HEK293 (cell line): ENCODE results near the gene CACNA1B.

ENCODE experiments used
- CTCF ChIA-PET: fragments of 350-600 bp; formaldehyde crosslinking; extraction: SDS; loops from one replicate; lab custom pipeline; 2021; ENCODE audit warnings: antibody characterized with exemption; lab: Yijun Ruan, JAX
- POLR2A ChIA-PET: fragments of 300-600 bp; formaldehyde crosslinking; extraction: SDS; loops from one replicate; lab custom pipeline; 2020; ENCODE audit warnings: antibody characterized with exemption, inconsistent platforms; lab: Yijun Ruan, JAX
- H3K27ac ChIP-seq: fragments of 200-500 bp; sonication (Bioruptor generic); 2 replicates; pipeline ENCODE4 v1.5.1; 2014; ENCODE audit warnings: low read depth, low read length, control low read depth, inconsistent platforms; ENCODE audit errors: extremely low read depth
- H3K36me3 ChIP-seq, 2 experiments: fragments of 200-500 bp in 1 of 2; sonication (Bioruptor generic) in 1 of 2; 1 replicate in 1 of 2; 2 replicates in 1 of 2; pipeline ENCODE4 v1.5.1; 2014 to 2017; ENCODE audit warnings: inconsistent platforms in 2 of 2, low read length in 2 of 2; ENCODE audit not compliant: control insufficient read depth in 2 of 2, insufficient read depth in 1 of 2
- H3K4me1 ChIP-seq: fragments of 200-500 bp; sonication (Bioruptor generic); 2 replicates; pipeline ENCODE4 v1.5.1; 2014; ENCODE audit warnings: mild to moderate bottlenecking, low read length, inconsistent platforms; ENCODE audit not compliant: control insufficient read depth, insufficient read depth
- H3K4me3 ChIP-seq: 2 replicates; pipeline ENCODE4 v1.5.1; 2011; ENCODE audit warnings: low read depth, mild to moderate bottlenecking, control low read depth, low read length, moderate library complexity
- H3K9me3 ChIP-seq: fragments of 200-500 bp; sonication (Bioruptor generic); 2 replicates; pipeline ENCODE4 v1.5.1; 2014; ENCODE audit warnings: low read depth, low read length, inconsistent platforms; ENCODE audit not compliant: control insufficient read depth, insufficient read depth
- PRDM1 ChIP-seq: fragments of 450-650 bp; formaldehyde crosslinking; IDR thresholded peaks from 2 replicates; pipeline ENCODE4; 2016; ENCODE audit warnings: missing biosample characterization, missing genetic modification characterization
- SALL2 ChIP-seq: fragments of 450-650 bp; formaldehyde crosslinking; IDR thresholded peaks from 2 replicates; pipeline ENCODE4 v1.5.0; 2017; ENCODE audit warnings: missing biosample characterization, mild to moderate bottlenecking, missing genetic modification characterization, borderline replicate concordance
- SP7 ChIP-seq: fragments of 450-650 bp; formaldehyde crosslinking; IDR thresholded peaks from 2 replicates; pipeline ENCODE4 v1.5.1; 2016; ENCODE audit warnings: missing biosample characterization, missing genetic modification characterization
- ZIC2 ChIP-seq: fragments of 450-650 bp; formaldehyde crosslinking; IDR thresholded peaks from 2 replicates; pipeline ENCODE4 v1.5.1; 2016; ENCODE audit warnings: missing biosample characterization, missing genetic modification characterization
- ZNF133 ChIP-seq: fragments of 450-650 bp; formaldehyde crosslinking; IDR thresholded peaks from 2 replicates; pipeline ENCODE4 v1.5.1; 2016; ENCODE audit warnings: missing biosample characterization, missing genetic modification characterization
- ZNF214 ChIP-seq: fragments of 450-650 bp; formaldehyde crosslinking; IDR thresholded peaks from 2 replicates; pipeline ENCODE4 v1.5.1; 2017; ENCODE audit warnings: missing biosample characterization, mild to moderate bottlenecking, missing genetic modification characterization, borderline replicate concordance
- ZNF221 ChIP-seq: fragments of 450-650 bp; formaldehyde crosslinking; IDR thresholded peaks from 2 replicates; pipeline ENCODE4 v1.5.1; 2017; ENCODE audit warnings: missing biosample characterization, missing genetic modification characterization, borderline replicate concordance
- ZNF426 ChIP-seq: fragments of 450-650 bp; formaldehyde crosslinking; IDR thresholded peaks from 2 replicates; pipeline ENCODE4 v1.5.1; 2017; ENCODE audit warnings: missing biosample characterization, missing genetic modification characterization, mild to moderate bottlenecking, inconsistent platforms, moderate library complexity
- ZNF473 ChIP-seq: fragments of 450-650 bp; formaldehyde crosslinking; IDR thresholded peaks from 2 replicates; pipeline ENCODE4 v1.5.1; 2017; ENCODE audit warnings: missing biosample characterization, missing genetic modification characterization
- ZNF692 ChIP-seq: fragments of 450-650 bp; formaldehyde crosslinking; IDR thresholded peaks from 2 replicates; pipeline ENCODE4 v1.5.1; 2016; ENCODE audit warnings: missing biosample characterization, missing genetic modification characterization
- ZSCAN18 ChIP-seq: fragments of 450-650 bp; formaldehyde crosslinking; IDR thresholded peaks from 2 replicates; pipeline ENCODE4 v1.5.1; 2016; ENCODE audit warnings: missing biosample characterization, missing genetic modification characterization
- TF ChIP-seq, protein P1 (sequence below): fragments of 450-650 bp; formaldehyde crosslinking; conservative IDR thresholded peaks from 2 replicates; pipeline ENCODE4 v1.5.1; 2016; ENCODE audit warnings: low read depth, missing biosample characterization, missing genetic modification characterization
- TF ChIP-seq, protein P2 (sequence below): fragments of 450-650 bp; formaldehyde crosslinking; IDR thresholded peaks from 2 replicates; pipeline ENCODE4; 2016; ENCODE audit warnings: missing biosample characterization, missing genetic modification characterization
- TF ChIP-seq, protein P3 (sequence below): fragments of 450-650 bp; formaldehyde crosslinking; IDR thresholded peaks from 2 replicates; pipeline ENCODE4 v1.5.1; 2017; ENCODE audit warnings: missing biosample characterization, missing genetic modification characterization

Gene CACNA1B

DNA sequence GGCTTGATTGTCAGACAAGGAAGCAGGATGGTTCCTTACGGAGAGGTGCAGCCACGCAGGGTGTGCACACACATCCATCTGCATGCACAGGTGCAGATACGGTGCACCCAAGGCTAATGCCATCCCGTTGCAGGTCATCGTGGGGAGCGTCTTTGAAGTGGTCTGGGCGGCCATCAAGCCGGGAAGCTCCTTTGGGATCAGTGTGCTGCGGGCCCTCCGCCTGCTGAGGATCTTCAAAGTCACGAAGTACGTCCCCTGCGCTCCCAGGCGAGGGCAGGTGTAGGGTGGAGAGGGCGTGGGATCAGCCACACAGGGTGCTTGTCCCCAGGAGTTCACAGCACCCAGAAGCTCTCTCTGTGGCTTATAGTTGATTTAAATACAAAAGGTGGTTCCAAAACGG lies 106.4 kb downstream of the CACNA1B start (continued):
- TF ChIP-seq ZNF692 (tag by site-specific recombination): no peak
- TF ChIP-seq, protein P1, sequence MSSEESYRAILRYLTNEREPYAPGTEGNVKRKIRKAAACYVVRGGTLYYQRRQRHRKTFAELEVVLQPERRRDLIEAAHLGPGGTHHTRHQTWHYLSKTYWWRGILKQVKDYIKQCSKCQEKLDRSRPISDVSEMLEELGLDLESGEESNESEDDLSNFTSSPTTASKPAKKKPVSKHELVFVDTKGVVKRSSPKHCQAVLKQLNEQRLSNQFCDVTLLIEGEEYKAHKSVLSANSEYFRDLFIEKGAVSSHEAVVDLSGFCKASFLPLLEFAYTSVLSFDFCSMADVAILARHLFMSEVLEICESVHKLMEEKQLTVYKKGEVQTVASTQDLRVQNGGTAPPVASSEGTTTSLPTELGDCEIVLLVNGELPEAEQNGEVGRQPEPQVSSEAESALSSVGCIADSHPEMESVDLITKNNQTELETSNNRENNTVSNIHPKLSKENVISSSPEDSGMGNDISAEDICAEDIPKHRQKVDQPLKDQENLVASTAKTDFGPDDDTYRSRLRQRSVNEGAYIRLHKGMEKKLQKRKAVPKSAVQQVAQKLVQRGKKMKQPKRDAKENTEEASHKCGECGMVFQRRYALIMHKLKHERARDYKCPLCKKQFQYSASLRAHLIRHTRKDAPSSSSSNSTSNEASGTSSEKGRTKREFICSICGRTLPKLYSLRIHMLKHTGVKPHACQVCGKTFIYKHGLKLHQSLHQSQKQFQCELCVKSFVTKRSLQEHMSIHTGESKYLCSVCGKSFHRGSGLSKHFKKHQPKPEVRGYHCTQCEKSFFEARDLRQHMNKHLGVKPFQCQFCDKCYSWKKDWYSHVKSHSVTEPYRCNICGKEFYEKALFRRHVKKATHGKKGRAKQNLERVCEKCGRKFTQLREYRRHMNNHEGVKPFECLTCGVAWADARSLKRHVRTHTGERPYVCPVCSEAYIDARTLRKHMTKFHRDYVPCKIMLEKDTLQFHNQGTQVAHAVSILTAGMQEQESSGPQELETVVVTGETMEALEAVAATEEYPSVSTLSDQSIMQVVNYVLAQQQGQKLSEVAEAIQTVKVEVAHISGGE (tag by site-specific recombination): no peak
- TF ChIP-seq PRDM1 (tag by site-specific recombination): no peak
- TF ChIP-seq, protein P2, sequence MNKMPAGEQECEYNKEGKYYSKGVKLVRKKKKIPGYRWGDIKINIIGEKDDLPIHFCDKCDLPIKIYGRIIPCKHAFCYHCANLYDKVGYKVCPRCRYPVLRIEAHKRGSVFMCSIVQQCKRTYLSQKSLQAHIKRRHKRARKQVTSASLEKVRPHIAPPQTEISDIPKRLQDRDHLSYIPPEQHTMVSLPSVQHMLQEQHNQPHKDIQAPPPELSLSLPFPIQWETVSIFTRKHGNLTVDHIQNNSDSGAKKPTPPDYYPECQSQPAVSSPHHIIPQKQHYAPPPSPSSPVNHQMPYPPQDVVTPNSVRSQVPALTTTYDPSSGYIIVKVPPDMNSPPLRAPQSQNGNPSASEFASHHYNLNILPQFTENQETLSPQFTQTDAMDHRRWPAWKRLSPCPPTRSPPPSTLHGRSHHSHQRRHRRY (tag by site-specific recombination): no peak
- TF ChIP-seq ZNF426 (tag by site-specific recombination): no peak
- TF ChIP-seq ZNF133 (tag by site-specific recombination): no peak
- no peak for TF ChIP-seq ZNF221 (tag by site-specific recombination)
- TF ChIP-seq, all 188 proteins: peak for 0

GRCh38 chr9:137984520-137985257 lies 107.1 kb downstream of the CACNA1B start:
- Histone ChIP-seq H3K36me3 (no peaks in the 10 kb centered on the region), H3K4me1 (no peaks in the 10 kb centered on the region), H3K4me3 (no peak overlapping the region), H3K9me3 (no peaks in the 10 kb centered on the region)
- POLR2A ChIA-PET: no interaction called here
- TF ChIP-seq, protein P3, sequence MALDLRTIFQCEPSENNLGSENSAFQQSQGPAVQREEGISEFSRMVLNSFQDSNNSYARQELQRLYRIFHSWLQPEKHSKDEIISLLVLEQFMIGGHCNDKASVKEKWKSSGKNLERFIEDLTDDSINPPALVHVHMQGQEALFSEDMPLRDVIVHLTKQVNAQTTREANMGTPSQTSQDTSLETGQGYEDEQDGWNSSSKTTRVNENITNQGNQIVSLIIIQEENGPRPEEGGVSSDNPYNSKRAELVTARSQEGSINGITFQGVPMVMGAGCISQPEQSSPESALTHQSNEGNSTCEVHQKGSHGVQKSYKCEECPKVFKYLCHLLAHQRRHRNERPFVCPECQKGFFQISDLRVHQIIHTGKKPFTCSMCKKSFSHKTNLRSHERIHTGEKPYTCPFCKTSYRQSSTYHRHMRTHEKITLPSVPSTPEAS (tag by site-specific recombination): no peak
- no peak for TF ChIP-seq ZNF473 (tag by site-specific recombination)
- TF ChIP-seq SALL2 (tag by site-specific recombination): no peak
- TF ChIP-seq SP7 (tag by site-specific recombination): no peak
- no peak for TF ChIP-seq ZNF214 (tag by site-specific recombination)
- TF ChIP-seq ZSCAN18 (tag by site-specific recombination): no peak
- no peak for TF ChIP-seq ZIC2 (tag by site-specific recombination)
- TF ChIP-seq, all 188 proteins: peak for 0
- H3K27ac ChIP-seq: no peak overlapping the region
- CTCF ChIA-PET: no interaction called here
